Stimulated activated CD8-positive, alpha-beta memory T cell treated with anti-CD3 and anti-CD28 coated beads, Interleukin-4, amount 100 ng/mL, for 24 hours (primary cell): ENCODE measurements around the gene CHAF1B.
A peak's percentile ranks its signal among the peaks of the same experiment; 100 is the strongest.

Experiments used
- DNase-seq: peaks from one replicate; pipeline ENCODE4 v3.0.0-alpha.2; 2020; ENCODE audit warnings: low read depth

The CHAF1B gene

DNA sequence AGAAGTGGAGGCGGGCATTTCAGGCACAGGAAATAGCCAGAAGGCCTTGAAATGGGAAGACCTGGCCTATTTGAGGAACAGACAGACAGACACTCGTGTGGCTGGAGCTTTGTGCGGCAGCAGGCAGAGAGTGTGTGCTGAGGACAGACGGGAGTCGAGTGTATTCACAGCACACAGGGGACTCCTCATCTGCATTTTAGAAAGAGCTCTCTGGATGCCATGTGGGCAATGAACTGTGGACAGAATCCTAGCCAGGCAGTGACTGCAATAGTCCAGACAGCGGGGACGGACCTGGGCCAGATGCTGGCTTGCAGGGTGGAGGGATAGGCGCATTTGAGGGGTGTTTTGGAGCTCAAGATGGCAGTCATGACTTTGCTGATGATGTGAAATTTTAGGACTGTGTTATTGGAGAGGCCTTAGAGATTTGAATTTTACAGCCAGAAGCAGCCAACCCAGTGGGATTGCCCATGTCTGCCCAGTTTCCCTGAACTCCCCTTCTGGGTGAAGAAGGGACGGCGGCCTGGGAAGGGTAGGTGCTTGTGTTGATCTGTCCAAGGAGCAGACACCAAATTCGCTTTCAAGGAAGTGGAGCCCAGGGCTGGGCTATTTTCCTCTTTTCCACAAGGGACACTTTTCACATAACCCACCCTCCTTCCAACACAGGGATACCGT, 43.7 kb downstream of the CHAF1B start:
- no peak for DNase-seq

DNA sequence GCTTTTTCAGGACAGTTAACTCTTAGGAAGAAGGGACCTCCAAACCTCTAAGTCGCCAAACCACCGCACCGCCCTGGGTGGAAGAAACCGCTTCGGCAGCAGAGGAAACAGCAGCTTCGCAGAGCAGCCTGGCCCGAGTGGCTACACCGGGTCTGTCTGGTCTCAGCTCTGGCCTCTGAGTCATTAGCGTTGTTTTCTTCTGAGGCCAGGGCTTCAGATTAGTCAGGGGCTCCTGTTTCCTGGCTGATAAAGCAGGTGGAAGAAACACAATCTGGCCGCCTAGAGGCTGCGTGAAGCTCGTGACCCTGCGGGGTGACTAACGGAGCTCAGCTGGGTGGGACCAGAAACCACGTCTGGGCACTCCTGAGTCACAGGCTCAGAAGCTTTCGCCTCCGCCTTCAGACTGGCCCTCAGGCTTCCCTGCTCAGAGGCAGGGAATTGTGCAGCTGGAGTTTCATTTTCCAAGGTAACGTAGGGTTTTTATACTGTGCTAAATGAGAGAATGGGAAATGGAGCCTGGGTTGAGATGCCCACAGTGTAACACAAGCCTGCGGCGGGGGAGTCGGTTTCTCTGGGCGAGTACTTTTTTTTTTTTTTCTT, 44.9 kb downstream of the CHAF1B start:
- peak; percentile 66 for DNase-seq

DNA sequence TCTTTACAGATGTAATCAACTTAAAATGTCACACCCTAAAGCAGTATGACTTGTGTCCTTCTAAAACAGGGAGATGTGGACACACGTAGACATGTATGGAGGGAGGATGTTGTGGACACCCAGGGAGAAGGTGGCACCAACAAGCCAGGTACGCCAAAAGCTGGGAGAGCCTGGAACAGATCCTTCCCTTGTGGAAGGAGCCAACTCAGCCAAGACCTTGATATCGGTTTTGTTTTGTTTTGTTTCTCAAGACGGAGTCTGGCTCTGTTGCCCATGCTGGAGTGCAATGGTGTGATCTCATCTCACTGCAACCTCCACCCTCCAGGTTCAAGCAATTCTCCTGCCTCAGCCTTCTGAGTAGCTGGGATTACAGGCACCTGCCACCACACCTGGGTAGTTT, 45.6 kb downstream of the CHAF1B start:
- no peak for DNase-seq

DNA sequence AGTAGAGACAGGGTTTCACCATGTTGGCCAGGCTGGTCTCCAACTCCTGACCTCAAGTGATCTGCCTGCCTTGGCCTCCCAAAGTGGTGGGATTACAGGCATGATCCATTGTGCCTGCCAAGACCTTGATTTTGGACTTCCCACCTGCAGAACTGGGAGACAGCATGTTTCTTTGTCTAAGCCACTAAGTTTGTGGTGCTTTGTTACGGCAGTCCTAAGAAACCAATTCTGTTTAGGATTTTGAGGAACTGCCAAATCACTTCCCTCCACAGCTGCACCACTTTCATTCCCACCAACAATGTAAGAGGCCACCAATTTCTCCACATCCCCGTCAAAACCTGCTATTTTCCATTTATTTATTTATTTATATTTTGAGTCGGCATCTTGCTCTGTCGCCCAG, 46.1 kb downstream of the CHAF1B start:
- DNase-seq: no peak

DNA sequence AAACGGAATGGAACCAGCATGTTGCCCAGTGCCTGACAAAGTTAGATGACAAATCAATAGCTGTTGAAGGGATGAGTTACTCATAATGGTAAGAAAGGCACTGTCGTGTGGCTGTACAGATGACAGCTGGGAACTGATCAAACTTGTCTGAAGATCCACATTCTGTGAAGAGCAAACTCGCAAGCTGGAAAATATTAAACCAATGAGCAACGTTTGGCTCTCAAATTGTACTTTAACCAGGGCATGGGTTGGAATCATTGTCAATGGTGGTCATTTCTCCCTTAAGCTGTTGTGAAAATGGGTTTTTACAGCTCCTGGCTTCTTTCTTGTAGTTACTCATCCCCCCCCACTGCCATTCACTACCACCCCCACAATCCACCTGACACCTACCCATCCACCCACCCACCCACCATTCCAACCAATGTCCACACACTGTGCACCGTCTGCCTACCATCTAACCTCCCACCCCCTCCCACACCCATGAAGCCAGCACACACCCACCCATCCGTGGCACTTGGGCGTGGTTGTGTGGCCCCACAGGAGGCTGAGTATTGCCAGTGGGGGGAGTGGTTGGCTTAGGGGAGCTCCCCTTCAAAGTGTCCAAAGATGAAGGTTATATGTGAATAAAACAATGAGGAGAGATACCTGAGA, 48.0 kb downstream of the CHAF1B start:
- DNase-seq: no peak

DNA sequence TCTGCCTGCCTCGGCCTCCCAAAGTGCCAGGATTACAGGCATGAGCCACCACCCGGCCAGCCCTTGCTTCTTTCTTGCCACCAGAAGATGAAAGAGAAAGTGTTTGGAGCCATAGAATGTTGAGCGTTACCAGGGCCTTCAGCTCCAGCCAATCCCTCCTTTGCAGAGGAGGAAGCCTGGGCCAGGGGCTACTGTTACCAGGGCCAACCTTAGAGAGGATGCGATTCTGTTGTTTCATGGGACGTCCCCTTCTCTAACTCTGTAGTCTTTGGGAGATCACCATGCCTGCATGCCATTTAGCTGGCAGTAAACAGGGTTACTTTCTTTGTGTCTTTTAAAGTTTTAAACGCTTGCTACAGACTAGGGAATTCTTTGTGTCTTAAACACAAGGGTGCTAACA, 49.0 kb downstream of the CHAF1B start:
- no peak for DNase-seq

DNA sequence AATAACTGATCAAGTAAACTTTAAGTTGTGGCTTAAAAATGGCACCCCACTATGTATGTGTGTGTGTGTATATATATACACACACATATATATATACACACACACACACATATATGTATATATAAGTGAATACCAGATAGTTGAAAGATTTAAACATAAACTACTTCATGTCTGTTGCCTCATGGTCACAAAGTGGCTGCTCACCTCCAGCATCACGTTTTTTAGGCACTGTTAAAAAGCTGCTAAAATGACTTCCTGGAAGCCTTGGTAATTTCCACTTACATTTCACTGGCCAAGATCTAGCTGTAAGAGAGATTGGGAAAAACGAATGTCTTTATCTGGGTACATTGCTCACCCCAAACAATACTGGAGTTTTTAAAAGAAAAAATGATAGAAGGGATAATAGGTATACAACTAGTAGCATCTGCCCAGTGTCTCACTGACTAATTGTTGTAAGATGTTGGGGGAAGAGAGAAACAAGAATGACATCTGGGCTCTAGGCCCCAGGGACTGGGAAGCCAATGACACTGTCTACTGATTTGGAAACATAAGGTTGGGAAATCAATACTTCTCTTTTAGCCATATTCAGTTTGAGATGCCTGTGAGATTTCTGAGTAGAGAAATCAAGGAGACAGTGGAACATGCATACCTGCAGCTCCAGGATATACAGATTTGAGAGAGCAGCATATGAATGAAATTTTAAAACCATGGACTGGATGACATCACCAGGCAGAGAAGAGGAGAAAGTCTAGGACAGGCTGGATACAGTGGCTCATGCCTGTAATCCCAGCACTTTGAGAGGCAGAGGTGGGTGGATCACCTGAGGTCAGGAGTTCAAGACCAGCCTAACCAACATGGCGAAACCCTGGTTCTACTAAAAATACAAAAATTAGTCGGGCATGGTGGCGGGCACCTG, 51.9 kb downstream of the CHAF1B start:
- no peak for DNase-seq

DNA sequence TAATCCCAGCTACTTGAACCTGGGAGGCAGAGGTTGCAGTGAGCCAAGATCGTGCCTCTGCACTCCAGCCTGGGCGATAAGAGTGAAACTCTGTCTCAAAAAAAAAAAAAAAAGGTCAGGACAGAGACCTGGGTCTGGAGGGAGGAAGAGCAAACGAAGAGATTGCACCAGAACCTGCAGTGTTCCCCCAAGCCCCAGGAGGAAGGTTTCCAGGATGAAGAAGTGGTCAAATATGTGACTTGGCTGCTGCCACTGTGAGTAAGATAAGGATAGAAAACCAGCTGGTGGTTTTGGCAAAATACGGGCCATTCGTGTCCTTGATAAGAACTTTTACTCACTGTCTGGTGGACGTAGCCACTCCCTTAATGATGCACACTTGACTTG, 52.5 kb downstream of the CHAF1B start:
- no peak for DNase-seq

DNA sequence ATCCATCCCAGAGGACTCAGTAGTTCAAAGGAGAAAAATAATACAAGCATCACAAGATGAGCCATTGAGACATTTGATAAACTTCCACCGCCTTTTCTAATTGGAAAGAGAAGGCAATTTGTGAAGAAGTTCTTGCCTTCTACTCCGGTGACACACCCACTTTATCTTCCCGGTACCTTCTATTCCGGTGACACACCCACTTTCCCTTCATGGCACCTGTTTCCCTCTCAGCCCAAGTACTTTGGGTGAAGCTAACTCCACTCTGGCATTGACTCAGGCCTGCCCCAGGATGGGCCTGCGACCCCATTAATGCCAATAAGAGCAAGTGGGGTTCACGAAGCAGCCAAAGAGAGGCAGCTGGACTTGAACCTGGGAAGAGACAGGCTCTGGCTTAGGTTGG, 56.5 kb downstream of the CHAF1B start:
- no peak for DNase-seq

DNA sequence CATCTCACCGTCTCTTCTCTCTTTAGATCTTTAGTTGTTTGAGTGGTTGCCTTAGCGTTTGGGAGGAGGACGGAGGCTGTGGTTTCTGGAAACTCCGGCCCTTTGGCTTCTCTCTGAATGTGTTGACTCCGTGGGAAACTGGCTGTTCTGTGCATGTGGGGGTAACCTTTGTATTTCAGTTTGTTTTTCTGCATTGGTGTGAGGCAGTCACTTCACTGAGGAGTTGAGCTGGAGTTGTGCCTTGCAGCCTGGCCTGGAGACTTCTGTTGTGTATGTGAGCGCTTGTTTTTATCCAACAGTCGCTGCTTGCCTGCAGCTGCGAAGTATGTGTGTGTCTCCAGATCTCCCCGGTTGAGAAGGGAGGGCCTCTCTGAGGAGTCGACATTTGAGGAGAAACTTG, 61.1 kb downstream of the CHAF1B start:
- no peak for DNase-seq

DNA sequence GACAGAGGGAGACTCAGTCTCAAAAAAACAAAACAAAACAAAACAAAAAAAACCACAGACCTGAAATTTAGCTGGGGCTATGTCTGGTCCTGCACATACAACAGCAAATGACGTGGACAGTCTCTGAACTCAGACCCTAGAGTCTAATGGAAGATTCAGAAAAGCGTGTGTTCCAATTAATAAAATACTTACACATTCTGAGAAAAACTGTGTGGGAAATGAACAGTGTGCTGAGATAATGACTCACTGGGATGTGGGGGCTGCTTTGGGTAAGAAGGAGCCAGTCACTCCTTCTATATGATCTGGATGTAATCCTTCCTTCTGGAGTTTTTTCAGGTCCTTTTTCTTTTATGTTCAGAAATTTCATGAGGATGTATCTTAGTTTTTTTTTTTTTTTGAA, 65.3 kb downstream of the CHAF1B start:
- no peak for DNase-seq

DNA sequence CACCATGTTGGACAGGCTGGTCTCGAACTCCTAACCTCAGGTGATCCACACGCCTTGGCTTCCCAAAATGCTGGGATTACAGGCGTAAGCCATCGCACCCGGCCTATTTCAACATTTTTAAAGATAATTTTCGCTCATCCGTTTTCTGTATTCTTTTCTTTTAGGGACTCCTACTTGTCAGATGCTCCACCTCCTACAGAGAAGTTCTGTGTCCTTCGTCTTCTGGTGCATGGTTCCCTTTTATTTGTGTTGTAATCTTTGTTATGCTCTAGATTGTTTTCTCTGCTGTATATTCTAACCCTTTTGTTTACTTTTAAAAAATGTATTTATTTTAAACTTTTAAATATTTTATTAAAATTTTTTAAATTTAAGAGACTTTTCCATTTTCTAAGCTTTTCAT, 66.3 kb downstream of the CHAF1B start:
- DNase-seq: no peak

DNA sequence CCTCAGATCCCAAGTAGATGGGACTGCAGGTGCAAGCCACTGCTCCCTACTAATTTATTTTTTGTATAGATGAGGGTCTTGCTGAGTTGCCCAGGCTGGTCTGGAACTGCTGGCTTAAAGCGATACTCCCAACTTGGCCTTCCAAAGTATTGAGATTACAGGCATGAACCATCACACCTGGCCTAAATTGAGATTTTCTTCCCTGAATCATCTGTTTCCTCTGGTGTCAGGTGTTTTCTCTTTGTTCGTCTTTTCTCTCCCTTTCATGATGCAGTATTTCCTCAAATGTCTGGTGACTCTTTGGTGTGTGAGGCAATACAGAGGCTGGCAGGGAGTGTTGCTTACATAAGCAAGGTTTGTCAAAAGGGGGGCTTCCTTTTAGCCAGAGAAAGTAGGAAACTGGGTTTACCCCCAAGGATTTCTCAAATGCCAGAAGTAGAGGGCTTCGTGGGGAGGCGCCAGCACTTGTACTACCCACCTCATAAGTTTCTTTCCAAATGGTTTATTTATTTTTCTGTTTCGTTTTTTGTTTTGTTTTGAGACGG, 67.2 kb downstream of the CHAF1B start:
- DNase-seq: no peak

DNA sequence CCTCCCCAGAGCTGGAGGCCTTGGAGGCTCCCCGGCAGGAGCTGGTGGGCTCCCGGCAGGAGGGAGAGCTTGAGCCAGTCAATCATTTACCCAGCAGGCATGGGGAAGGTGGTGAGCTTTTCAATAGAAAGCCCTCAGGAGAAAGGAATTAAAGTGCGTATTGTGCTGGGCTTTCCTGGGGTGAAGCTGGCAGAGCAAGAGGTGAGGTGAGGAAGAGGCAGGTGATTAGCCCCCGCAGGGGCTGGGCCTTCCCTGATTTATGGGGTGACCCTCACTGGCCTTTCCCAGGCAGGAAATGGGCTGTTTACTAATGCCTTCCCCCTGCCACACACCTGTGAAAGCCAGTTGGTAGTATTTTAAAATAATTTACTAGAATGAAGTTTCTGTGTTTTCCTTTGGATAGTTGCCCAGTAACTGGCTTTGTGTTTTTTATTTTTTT, 68.9 kb downstream of the CHAF1B start:
- DNase-seq: no peak

DNA sequence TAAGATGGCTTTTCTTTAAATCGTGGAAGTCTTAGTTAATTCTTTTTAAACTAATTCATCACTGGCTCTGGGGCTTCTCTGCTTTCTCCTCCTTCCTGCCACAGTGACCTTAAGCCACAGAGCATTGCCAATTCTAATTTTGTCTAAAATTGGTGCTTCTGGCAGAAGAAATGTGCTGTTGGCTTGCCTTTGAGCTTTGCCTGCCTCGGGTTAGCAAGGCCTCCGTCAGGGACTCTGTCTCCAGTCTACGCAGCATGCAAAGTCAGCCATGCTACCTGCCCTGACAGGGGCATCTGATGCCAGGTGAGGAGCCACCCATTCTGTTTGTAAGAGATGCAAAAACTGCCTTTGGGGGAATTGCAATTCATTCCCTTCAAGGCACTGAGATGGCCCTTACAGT, 69.5 kb downstream of the CHAF1B start:
- DNase-seq: no peak

DNA sequence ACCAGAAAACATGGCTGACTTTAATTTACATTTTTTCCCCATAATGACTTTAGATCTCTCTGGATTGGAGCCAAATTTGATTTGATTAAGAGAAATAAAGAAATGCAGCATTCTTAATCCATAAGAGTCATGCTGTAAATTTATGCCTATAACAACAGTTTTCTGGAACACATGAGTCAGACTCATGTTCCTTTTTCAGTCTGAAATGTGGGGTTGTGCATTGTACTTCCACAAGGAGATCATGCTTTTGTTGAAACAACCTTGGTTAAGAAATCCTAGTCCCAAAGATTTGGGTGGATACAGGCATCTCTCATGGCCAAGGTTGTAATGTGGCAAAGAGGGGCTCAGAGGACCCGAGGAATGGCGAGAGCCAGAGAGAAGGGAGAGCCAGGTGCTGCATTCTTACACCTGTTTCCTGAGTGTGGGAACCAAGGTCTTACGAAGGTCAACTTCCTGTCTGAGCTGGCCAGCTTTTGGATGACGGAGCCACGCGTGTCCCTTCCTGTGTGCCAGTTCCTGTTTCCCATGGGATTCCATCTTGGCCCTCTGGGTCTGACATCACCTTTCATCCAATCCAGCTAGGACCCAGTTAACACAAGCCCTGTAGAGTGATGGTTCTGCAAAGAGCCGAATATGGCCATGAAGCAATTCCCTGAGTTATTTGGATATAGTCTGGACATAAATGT, 71.7 kb downstream of the CHAF1B start:
- no peak for DNase-seq

DNA sequence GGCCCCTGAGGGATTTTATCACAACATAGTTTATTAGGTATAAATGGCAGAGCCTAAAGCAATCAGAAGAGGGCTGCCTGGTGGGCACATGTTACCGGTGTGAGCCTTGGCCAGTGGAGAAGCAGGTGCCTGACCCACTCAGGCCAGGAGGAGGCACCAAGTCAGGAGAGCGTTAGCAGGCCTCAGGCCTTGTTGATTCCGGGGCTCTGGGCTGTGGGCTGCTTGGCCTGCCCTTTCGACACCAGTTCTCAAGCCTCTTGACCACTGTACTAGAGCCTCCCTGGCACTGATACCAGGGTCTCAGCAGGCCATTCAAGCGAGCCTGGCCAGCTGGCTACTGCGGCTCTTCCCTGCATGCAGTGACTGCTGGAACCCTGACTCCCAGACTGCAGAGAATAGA, 73.9 kb downstream of the CHAF1B start:
- DNase-seq: no peak

DNA sequence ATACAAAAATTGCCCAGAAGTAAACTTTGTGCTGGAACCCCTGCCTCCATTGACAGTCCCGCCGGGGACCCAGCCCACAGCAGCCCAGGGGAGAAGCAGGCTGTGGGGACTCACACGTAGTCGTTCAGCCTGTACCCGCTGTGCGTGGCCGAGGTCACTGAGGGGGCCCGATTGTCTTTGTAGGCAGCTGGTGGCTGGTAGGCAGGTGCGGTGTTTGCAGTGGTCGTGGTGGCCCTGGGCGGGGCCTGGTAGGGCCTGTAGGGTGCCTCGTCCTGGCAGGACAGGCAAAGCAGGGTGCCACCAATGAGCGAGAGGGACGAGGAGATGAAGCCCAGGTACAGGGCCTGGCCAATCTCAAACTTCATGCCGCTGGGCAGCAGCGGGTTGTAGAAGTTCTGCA, 75.7 kb downstream of the CHAF1B start:
- DNase-seq: no peak

DNA sequence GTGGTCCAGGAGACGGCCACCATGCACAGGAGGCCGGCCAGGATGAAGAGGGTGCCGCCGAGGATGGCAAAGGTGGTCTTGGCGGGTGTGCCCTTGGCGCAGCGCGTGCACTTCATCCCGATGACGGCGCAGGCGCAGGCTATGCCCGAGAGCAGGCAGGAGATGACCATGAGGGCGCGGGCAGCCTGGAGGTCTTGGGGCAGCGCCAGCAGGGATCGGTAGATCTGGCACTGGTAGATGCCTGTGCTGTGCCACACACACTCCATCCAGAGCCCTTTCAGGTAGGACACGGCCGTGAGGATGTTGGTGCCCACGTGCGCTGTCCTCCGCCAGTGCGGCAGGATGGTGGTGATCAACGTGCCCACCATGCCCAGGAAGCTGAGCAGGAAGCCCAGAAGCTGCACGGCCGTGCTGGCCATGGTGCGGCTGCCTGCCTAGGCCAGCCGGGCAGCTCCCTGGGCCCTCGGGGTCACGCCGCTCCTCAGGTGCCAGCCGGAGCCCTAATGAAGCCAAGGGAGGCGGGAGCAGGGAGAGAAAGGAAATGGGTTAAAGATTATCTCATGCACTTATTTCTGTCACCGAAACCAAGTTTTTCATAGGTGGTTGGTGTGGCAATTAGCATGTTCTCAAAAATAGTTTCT, 76.2 kb downstream of the CHAF1B start:
- DNase-seq: no peak

DNA sequence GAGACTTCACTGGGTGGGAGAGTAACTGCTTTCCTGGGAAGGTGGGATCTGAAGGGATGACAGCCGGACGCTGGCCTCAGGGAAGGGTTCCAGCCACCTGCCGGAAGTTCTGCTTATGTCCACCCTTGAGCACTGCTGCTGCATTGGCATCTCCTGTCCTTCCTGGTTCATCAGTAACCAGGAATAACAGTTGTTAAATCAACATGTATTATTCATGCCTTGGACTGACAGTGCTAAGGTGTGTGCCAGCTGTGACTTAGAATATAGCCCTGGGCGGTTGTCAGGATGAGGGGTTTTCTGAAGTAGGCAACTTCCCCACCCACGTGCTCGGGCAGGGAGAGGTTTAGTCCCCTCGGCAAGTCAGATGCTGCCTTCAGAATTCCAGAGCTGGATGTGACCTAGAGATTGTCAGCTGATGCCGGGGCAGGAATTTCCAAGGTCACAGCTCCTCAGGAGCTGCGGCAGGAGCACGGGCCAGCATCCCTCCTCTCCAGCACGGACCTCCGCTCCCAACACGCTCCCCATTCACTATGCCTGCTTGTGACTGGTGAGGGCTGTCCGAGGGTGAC, 76.8 kb downstream of the CHAF1B start:
- no peak for DNase-seq

DNA sequence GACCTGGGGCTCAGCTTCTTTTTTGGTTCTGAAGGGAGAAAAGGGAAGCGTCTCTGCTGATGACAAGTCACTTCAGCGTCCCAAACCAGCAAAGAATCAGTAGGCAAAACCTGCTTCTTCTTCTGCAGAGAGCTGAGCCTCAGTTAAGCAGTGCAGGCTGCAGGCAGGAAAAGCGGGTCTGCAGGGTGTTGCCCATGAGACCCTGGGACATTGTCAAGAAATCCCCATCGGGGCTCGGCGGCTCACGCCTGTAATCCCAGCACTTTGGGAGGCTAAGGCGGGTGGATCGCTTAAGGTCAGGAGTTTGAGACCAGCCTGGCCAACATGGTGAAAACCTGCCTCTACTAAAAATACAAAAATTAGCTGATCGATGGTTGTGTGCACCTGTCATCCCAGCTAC, 78.0 kb downstream of the CHAF1B start:
- DNase-seq: no peak
